Central memory CD4-positive, alpha-beta T cell (primary cell): ENCODE measurements around the gene DOK7.

Experiments
- DNase-seq: peaks from one replicate; pipeline ENCODE4 v3.0.0; 2022
- total RNA-seq, 3 experiments: gene quantifications; one replicate each; lab custom pipeline; 2026; lab: John Stamatoyannopoulos, UW

The DOK7 gene
- total RNA-seq: 0 to 0.04 (median 0) reads per million in 3 experiments

DNA sequence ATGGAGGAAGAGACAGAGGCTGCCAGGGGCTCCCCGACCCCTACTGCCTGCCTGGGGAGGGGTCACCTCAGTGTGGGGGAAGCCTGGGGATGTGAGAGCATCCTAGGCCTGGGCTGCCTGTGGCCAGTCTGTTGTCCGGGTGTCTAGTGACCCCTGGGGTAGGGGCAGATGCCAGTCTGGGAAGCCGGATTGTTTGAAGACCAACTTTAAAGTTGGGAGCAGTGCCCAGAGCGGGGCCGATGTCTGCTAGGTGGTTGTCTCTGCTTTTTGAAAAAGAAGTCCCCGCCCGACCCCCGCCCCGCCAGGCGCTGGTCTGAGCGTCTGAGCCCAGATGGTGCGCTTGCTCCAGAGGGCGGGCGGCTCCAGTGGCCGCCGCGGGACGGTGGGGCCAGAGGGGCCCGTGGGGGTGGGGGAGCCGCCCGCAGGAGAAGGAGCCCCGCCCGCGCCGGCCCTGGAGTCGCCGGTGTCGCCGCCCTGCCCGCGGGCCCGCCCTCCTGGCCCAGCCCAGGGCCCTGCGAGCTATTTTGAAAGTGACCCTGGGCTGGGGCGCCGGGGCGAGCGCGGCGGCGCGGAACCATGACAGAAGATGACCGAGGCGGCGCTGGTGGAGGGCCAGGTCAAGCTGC is at the start of gene DOK7:
Gene DOK7 (plus strand): TSS at position 517 of the 626 bp plus-strand sequence. CDS start 70 bp downstream, at position 587.
- DNase-seq: no peak

DNA sequence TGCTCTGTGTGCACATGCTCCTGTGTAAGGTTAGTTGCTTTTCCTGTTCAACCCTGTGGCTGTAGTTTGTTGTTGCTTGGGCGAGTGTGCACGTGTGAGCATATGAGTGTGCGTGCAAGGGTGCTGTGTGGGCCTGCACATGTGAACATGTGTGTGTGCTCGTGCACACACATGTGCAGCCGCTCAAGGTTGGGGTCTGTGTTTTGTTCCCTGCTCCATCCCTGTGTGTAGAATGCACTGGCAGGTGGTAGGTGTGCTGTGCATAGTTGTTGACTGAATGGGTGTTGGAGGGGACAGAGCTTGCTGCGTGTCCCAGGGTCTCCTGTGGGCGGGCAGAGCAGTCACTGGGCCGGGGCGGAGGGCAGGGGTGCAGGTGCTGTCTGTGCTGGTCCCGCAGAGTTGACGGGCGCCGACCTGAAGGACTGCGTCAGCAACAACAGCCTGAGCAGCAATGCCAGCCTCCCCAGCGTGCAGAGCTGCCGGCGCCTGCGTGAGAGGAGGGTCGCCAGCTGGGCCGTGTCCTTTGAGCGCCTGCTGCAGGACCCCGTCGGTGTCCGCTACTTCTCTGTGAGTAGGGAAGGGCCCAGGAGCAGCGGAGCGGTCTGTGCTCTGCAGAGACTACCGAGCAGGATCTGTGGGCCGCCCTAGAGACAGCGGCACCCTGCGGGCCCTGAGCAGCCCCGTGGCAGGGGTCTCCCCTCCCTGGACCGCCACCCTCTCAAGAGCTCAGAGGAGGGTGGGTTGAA is 49.3 kb upstream of the DOK7 start:
- no peak for DNase-seq

DNA sequence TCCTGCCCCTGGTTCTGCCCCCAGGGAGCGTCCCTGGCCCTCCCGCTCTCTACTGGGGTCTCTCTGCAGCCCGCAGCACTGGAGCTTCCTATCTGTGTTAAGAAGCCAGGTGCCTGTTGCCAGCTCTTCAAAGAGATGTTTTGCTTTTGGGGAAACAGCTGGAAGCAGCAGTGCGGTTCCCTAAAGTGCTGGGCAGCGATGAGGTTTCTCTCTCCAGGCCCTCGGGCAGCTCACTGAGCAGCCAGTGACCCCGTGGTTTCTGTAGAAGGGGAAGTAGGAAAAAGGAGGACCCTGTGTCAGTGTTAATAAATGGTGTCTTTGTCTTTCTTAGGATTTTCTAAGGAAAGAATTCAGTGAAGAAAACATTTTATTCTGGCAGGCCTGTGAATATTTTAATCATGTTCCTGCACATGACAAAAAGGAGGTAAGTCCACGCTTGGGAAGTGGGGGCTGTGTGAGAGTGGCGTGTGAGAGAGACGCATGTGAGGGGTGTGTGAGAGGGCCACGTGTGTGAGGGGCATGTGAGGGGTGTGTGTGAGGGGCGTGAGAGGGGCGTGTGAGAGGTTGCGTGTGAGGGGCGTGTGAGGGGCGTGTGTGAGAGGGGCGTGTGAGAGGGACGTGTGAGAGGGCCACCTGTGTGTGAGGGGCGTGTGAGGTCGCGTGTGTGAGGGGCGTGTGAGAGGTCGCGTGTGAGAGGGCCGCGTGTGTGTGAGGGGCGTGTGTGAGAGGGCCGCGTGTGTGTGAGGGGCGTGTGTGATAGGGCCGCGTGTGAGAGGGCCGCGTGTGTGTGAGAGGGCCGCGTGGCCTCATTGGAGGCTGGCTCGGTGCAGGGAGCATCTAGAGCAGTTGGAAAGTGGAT is 48.5 kb upstream of the DOK7 start:
- no peak for DNase-seq

DNA sequence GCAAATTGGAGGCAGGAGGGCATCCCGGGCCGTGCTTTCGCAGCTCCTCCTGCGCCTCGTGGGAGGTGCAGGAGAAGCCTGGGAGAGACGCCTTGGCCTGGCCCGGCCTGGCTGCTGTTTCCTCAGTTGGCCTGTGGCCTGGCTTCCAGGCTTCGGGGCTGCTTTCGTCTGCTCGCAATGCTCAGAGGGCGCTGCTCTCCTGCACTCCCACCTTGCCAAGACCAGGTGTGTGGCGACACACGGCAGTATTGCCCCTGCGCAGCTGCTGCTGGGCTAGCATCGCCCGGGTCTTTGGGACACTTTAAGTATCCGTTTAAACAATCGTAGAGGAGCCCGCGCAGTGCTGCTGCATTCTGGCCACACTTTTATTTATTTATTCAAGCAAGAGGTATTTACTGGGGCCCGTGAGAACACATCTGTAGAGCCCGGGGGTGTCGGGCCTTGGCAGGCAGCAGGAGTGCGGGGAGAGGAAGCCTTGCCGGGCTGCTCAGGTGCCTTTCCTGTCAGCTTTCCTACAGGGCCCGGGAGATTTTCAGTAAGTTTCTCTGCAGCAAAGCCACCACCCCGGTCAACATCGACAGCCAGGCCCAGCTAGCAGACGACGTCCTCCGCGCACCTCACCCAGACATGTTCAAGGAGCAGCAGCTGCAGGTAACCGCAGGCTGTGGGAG is 47.5 kb upstream of the DOK7 start:
- no peak for DNase-seq

GRCh38 chr4:3416270-3416669 is 46.8 kb upstream of the DOK7 start:
- DNase-seq: no peak

GRCh38 chr4:3416821-3417221 is 46.3 kb upstream of the DOK7 start:
- no peak for DNase-seq

GRCh38 chr4:3417448-3417847 is 45.7 kb upstream of the DOK7 start:
- no peak for DNase-seq

DNA sequence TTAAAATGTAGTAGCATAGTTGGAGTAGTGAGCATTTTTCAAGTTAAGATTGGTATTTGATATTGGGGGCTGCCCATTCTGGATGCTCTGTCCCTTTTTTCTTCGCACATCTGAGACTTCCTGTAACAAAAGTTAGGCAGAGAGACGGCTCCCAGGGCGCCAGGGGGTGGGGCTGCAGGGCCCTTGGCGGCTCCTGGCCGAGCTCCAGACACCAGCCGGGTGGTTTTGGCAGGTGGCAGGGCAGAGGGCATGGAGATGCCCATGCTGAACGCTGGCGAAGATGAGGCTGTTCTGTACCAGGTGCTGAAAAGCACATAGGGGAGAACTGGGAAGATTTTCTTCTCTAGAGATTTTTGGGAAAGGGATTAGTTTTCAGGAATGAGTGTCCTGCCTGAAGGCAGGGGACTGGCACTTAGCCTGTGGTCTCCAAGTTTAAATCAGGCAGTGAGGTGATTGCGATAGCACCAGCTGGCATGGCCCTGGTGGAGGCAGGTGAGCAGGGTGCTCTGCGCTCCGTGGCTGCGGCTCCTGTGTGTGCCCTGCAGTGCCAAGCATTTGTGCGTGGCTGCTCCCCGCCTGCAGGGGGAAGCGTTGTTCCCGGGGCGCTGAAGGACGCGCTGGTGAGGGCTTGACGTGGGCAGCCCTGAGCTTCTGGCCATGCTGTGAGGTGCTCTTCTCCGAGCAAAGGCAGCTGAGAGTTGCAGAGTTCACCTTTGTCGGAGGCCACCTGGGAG is 44.9 kb upstream of the DOK7 start:
- no peak for DNase-seq

GRCh38 chr4:3419836-3420605 is 43.1 kb upstream of the DOK7 start:
- no peak for DNase-seq

GRCh38 chr4:3420606-3420955 is 42.5 kb upstream of the DOK7 start:
- no peak for DNase-seq

DNA sequence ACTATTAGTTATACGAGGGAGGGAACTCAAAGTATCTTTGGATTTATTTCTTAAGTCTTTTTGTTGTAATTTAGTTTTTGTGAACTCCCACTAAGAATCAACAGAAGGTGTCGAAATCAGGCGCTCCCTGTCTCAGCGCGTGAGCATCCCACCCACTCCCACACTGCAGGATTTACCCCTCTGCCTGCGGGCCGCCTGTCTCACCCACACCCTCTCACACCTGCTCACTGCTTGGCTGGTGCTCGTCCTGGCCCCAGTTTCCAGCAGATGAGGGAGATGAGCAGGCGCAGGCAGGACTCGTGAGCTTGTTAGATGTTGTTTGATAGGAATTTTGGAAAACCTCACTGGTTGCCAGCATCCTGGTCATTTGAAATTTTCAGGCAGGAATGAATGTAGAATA is 42.1 kb upstream of the DOK7 start:
- no peak for DNase-seq

DNA sequence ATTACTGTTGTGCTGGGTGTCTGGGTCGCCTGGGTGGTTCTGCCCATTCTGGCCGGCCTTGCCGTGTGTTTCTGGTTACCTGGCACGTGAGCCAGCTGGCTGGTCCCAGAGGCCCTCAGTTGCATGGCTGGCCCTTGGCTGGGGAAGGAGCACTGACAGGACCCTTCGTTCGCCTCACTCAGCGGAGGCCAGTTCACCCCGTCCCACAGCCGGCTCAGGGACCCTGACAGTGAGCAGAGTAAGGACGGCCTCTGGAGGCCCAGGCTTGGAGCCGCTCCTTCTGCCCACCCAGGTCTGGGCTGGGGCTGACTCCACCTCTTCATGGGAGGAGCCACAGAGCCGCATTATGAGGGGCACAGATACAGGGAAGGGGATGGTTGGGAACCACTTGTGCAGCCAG is 41.6 kb upstream of the DOK7 start:
- DNase-seq: no peak

DNA sequence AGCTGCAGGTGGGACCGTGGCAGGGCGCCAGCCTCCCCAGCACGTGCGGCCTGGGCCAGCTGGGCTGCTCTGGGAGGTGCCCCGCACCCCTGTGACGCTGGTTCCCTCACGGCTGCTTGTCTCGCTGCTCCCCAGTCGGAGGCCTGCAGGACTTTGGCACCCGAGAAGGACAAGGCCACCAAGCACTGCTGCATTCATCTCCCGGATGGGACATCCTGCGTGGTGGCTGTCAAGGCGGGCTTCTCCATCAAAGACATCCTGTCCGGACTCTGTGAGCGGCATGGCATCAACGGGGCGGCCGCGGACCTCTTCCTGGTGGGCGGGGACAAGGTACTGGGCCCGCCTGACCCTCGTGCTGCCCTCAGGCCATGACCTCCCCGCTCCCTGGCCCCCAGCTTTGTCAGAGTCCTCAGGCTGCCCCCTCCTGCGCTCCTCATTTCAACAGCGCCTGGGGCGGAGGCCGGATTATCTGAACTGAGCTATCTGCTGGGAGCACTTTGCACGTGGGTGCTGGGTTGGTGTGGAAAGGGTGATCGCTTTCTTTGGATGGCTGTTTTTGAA is 40.8 kb upstream of the DOK7 start:
- no peak for DNase-seq

DNA sequence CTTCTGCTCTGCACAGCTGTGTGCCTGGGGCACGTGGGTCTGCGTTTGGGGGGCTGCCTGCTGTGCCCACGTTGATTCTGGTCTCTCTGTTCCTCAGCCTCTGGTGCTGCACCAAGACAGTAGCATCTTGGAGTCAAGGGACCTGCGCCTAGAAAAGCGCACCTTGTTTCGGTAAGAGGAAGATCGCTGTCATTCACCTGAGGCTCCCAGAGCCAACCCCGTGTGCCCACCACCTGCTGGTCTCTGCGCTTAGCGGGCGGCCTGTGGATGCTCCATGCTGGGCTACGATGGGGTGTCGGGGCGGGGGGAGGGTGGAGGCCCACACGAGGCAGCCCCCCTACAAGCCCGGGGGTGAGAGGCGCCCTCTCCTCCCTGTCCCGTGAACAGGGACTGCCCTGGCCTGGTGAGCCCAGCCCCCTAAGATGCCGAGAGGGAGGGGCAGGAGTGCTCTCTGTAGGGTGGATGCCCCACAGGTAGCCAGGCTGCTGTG is 40.3 kb upstream of the DOK7 start:
- DNase-seq: no peak

DNA sequence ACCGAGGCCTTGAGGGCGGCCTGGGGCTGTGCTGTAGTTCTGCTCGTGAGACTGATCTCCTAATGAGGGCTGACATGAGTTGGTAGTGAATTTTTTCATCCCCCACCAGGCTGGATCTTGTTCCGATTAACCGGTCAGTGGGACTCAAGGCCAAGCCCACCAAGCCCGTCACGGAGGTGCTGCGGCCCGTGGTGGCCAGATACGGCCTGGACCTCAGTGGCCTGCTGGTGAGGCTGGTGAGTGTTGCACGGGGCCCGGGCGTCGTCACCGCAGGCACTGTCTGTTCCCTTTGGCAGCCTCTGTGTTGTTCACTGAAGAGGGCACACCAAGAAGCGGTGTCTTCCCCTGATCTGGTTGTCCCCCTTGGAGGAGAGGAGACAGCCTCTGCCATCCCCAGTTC is 39.7 kb upstream of the DOK7 start:
- no peak for DNase-seq

GRCh38 chr4:3423952-3424351 is 39.2 kb upstream of the DOK7 start:
- DNase-seq: no peak

DNA sequence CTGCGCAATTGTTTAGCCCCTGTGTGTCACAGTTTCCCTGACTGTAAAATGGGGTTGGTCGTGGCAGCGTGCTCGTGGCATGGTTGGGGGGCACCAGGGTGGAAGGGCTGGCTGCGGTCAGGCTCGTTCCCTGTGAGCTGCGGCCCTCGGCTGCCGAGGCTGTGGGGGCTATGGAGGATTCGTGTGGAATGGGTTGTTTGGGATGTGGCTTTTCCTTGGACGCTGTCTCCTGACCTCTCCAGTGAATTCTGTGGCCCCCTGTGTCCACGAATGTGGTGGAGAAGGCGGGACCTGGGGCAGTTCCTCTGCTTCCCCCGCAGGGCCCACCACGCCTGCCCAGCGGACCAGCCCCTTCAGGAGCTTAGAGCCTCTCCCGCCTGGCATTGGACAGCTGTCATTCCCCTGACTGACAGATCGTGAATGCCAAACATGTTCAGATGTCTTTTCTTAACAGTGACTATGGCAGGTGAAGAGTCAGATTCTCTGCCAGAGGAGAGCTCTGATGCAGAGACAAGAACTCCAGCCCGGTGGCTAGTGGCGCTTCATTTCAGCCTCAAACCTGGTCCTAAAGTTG is 38.5 kb upstream of the DOK7 start:
- DNase-seq: no peak

GRCh38 chr4:3426465-3427133 is 36.5 kb upstream of the DOK7 start:
- no peak for DNase-seq

DNA sequence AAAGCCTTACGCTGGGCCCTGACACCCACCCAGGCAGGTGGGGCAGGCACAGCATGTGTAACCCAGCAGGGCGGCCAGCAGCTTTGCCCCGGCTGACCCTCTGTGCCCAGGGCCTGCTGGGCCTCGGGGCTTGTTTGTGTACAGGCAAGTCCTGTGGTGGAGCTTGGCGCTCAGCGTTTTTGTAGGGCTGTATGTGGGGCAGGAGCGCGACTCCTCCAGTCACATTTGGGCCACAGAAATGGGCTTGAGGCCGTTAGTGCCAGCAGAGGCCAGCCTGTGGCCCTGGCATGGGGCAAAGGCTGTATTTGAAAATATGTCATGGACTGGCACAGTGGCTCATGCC is 36.0 kb upstream of the DOK7 start:
- DNase-seq: no peak
